Measurements from ENCODE around the gene RHBDL1. TPM values are rescaled to one million over a fixed set of nuclear protein-coding genes. Genes with fewer than 3 reads are reported as not detected.

RHBDL1 gene
- total RNA-seq, 1 donor from 2014 or later = 3.0 TPM

DNA sequence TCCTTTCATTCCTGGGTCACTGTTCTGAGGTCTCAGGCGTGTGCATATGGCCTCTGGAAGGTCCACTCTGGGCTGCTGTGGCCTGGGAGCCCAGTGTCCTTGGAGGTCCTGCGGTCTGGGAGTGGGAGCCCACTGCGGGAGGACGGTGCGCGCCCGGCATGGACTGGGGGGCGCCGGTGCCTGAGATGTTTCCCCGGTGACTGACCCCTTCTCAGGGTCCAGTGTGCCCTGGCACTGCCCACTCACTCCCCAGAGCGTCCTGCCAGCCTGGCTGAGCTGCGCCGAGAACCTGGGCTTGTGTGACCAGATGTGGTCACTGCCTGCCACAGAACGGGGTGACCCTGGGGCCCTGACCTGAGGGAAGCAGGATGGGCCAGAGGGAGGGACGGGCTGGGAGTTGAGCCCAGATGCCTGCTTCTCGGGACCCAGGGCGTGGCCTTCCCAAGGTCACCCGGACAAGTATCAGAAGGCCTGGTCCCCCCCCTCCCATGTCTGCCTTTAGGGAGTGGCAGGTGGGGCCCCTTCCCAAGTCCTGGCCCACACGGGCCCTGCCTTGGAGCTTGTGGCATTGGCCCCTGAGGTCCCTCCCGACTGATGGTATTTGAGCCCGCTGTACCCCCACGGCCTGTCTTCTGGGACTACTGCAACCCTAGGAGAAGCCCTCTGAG, 1.1 kb upstream of the RHBDL1 start:
- H3K4me3 Mint-ChIP-seq (ENCODE audit: unreplicated experiment) = no peak overlapping the region
- peak overlapping the region; percentile 57 for H3K27ac Mint-ChIP-seq (ENCODE audit: unreplicated experiment)
- H3K4me1 Mint-ChIP-seq (ENCODE audit: low read depth) = peaks cover 12% of the 10 kb centered on the region
- H3K36me3 Mint-ChIP-seq (ENCODE audit: low read depth) = peaks cover 2% of the 10 kb centered on the region
- TF ChIP-seq, protein P1, sequence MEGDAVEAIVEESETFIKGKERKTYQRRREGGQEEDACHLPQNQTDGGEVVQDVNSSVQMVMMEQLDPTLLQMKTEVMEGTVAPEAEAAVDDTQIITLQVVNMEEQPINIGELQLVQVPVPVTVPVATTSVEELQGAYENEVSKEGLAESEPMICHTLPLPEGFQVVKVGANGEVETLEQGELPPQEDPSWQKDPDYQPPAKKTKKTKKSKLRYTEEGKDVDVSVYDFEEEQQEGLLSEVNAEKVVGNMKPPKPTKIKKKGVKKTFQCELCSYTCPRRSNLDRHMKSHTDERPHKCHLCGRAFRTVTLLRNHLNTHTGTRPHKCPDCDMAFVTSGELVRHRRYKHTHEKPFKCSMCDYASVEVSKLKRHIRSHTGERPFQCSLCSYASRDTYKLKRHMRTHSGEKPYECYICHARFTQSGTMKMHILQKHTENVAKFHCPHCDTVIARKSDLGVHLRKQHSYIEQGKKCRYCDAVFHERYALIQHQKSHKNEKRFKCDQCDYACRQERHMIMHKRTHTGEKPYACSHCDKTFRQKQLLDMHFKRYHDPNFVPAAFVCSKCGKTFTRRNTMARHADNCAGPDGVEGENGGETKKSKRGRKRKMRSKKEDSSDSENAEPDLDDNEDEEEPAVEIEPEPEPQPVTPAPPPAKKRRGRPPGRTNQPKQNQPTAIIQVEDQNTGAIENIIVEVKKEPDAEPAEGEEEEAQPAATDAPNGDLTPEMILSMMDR (IDR thresholded peaks at IDR 0.05) = no peak
- H3K9me3 Mint-ChIP-seq (ENCODE audit: low read depth) = no peaks in the 10 kb centered on the region
- no peak for DNase-seq (ENCODE audit: low spot score)
- no peaks in the 10 kb centered on the region for H3K27me3 Mint-ChIP-seq (ENCODE audit: low read depth)

DNA sequence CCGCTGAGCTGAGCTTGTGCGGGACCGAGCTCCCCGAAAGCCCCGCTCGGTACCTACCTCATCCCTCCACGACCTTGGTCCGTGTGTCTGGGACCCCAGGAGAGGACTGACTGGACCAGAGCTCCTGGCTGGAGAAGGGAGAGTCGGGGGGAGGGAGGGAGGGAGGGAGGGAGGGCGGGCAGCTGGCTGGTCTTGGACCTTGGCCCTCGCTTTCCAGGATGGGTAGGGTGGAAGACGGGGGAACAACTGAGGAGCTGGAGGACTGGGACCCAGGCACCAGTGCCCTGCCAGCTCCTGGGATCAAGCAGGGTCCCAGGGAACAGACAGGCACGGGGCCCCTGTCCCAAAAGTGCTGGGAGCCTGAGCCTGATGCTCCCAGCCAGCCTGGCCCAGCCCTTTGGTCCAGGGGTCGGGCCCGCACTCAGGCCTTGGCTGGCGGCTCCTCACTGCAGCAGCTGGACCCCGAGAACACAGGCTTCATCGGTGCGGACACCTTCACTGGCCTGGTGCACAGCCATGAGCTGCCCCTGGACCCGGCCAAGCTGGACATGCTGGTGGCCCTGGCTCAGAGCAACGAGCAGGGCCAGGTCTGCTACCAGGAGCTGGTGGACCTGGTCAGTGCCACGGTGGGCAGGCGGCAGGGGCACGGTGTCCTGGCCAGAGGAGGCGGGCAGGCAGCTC, 553 bp downstream of the RHBDL1 start:
- Mint-ChIP-seq H3K27ac (ENCODE audit: unreplicated experiment) (no peak overlapping the region), H3K36me3 (ENCODE audit: low read depth) (peaks cover 2% of the 10 kb centered on the region), H3K9me3 (ENCODE audit: low read depth) (no peaks in the 10 kb centered on the region), H3K27me3 (ENCODE audit: low read depth) (no peaks in the 10 kb centered on the region), H3K4me3 (ENCODE audit: unreplicated experiment) (no peak overlapping the region), H3K4me1 (ENCODE audit: low read depth) (peaks cover 16% of the 10 kb centered on the region)
- DNase-seq (ENCODE audit: low spot score) = no peak
- TF ChIP-seq, protein P1 (IDR thresholded peaks at IDR 0.05) = no peak

DNA sequence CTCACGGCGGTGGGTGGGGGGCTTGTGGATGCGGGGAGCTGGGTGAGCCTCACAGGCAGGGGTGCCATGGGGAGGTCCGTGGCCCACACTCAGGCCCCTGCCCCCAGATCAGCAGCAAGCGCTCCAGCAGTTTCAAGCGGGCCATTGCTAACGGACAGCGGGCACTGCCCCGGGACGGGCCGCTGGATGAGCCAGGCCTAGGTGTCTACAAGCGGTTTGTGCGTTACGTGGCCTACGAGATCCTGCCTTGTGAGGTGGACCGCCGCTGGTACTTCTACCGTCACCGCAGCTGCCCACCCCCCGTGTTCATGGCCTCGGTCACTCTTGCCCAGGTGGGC, 1.1 kb downstream of the RHBDL1 start:
- no peak overlapping the region for H3K4me3 Mint-ChIP-seq (ENCODE audit: unreplicated experiment)
- no peaks in the 10 kb centered on the region for H3K27me3 Mint-ChIP-seq (ENCODE audit: low read depth)
- peaks cover 21% of the 10 kb centered on the region for H3K4me1 Mint-ChIP-seq (ENCODE audit: low read depth)
- no peak overlapping the region for H3K27ac Mint-ChIP-seq (ENCODE audit: unreplicated experiment)
- TF ChIP-seq, protein P1 (IDR thresholded peaks at IDR 0.05) = no peak
- DNase-seq (ENCODE audit: low spot score) = no peak
- peaks cover 3% of the 10 kb centered on the region for H3K36me3 Mint-ChIP-seq (ENCODE audit: low read depth)
- no peaks in the 10 kb centered on the region for H3K9me3 Mint-ChIP-seq (ENCODE audit: low read depth)

DNA sequence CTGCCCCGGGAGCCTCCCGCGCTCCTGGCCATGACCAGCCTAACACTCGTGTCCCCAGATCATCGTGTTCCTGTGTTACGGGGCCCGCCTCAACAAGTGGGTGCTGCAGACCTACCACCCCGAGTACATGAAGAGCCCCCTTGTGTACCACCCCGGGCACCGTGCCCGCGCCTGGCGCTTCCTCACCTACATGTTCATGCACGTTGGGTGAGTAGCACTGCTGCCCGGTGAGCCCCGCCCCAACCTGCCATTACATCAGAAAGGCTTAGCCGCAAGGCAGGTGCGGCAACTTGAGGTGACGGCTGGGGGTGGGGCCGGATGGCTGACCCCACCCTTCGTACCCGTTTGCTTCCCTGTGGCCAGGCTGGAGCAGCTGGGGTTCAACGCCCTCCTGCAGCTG, 1.4 kb downstream of the RHBDL1 start:
- no peak overlapping the region for H3K4me3 Mint-ChIP-seq (ENCODE audit: unreplicated experiment)
- TF ChIP-seq, protein P1 (IDR thresholded peaks at IDR 0.05) = no peak
- H3K27ac Mint-ChIP-seq (ENCODE audit: unreplicated experiment) = no peak overlapping the region
- H3K4me1 Mint-ChIP-seq (ENCODE audit: low read depth) = peaks cover 25% of the 10 kb centered on the region
- no peaks in the 10 kb centered on the region for H3K27me3 Mint-ChIP-seq (ENCODE audit: low read depth)
- H3K36me3 Mint-ChIP-seq (ENCODE audit: low read depth) = peaks cover 6% of the 10 kb centered on the region
- no peaks in the 10 kb centered on the region for H3K9me3 Mint-ChIP-seq (ENCODE audit: low read depth)
- no peak for DNase-seq (ENCODE audit: low spot score)

DNA sequence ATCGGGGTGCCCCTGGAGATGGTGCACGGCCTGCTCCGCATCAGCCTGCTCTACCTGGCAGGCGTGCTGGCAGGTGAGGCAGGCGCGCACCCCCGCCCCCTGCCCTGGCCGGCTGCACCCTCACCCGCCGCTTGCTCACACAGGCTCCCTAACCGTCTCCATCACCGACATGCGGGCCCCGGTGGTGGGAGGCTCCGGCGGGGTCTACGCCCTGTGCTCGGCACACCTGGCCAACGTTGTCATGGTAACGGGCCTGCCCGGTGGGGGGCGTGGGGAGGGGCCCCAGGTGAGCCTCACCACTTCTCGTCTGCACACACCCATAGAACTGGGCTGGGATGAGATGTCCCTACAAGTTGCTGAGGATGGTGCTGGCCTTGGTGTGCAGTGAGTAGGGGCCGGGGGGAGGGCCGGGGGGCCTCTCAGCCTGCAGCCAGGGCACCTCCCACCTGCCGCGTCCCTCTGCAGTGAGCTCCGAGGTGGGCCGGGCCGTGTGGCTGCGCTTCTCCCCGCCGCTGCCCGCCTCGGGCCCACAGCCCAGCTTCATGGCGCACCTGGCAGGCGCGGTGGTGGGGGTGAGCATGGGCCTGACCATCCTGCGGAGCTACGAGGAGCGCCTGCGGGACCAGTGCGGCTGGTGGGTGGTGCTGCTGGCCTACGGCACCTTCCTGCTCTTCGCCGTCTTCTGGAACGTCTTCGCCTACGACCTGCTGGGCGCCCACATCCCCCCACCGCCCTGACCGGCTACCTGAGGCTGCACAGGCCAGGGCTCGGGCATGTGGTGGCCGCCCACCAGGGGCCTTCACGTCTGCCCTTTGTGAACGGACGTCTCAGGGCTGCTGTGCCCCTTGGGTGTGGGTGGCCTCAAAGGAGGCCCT, 2.1 kb downstream of the RHBDL1 start:
- H3K27ac Mint-ChIP-seq (ENCODE audit: unreplicated experiment) = no peak overlapping the region
- TF ChIP-seq, protein P1 (IDR thresholded peaks at IDR 0.05) = no peak
- H3K4me1 Mint-ChIP-seq (ENCODE audit: low read depth) = peaks cover 30% of the 10 kb centered on the region
- no peak for DNase-seq (ENCODE audit: low spot score)
- H3K27me3 Mint-ChIP-seq (ENCODE audit: low read depth) = no peaks in the 10 kb centered on the region
- H3K36me3 Mint-ChIP-seq (ENCODE audit: low read depth) = peaks cover 10% of the 10 kb centered on the region
- H3K9me3 Mint-ChIP-seq (ENCODE audit: low read depth) = no peaks in the 10 kb centered on the region
- H3K4me3 Mint-ChIP-seq (ENCODE audit: unreplicated experiment) = no peak overlapping the region
